HG03095 (cell line): ENCODE results near the gene C12orf43.

Experiments used
- ATAC-seq: cut with Tn5 transposase; IDR thresholded peaks from one replicate; pipeline ENCODE4 v1.9.1; 2021; ENCODE audit warnings: moderate library complexity; ENCODE audit not compliant: unreplicated experiment

C12orf43 gene

GRCh38 chr12:120999191-121000120 is 16.8 kb downstream of the C12orf43 start:
- ATAC-seq, result no peak

GRCh38 chr12:120998435-120998834 is 17.9 kb downstream of the C12orf43 start:
- ATAC-seq, result no peak

GRCh38 chr12:120997448-120997847 is 18.8 kb downstream of the C12orf43 start:
- no peak for ATAC-seq

GRCh38 chr12:120996133-120996746 is 20.0 kb downstream of the C12orf43 start:
- no peak for ATAC-seq

GRCh38 chr12:120994589-120995337 is 21.5 kb downstream of the C12orf43 start:
- no peak for ATAC-seq

GRCh38 chr12:120994059-120994458 is 22.2 kb downstream of the C12orf43 start:
- ATAC-seq, result no peak

- no peak for ATAC-seq
Measured at GRCh38 chr12:120993496-120993895, 22.8 kb downstream of the C12orf43 start.

GRCh38 chr12:120992989-120993388 is 23.3 kb downstream of the C12orf43 start:
- no peak for ATAC-seq

GRCh38 chr12:120991965-120992364 is 24.3 kb downstream of the C12orf43 start:
- no peak for ATAC-seq

GRCh38 chr12:120990487-120991055 is 25.7 kb downstream of the C12orf43 start:
- no peak for ATAC-seq

GRCh38 chr12:120989687-120990086 is 26.6 kb downstream of the C12orf43 start:
- no peak for ATAC-seq

- no peak for ATAC-seq
Measured at GRCh38 chr12:120988658-120989057, 27.6 kb downstream of the C12orf43 start.

GRCh38 chr12:120988234-120988633 is 28.1 kb downstream of the C12orf43 start:
- ATAC-seq, result no peak

- no peak for ATAC-seq
Measured at GRCh38 chr12:120984351-120984898, 31.9 kb downstream of the C12orf43 start.

GRCh38 chr12:120983759-120984158 is 32.5 kb downstream of the C12orf43 start:
- no peak for ATAC-seq

- no peak for ATAC-seq
Measured at GRCh38 chr12:120982659-120983058, 33.6 kb downstream of the C12orf43 start.

- ATAC-seq, result no peak
Measured at GRCh38 chr12:120981407-120981941, 34.8 kb downstream of the C12orf43 start.

GRCh38 chr12:120980800-120981368 is 35.4 kb downstream of the C12orf43 start:
- ATAC-seq, result no peak

- ATAC-seq, result no peak
Measured at GRCh38 chr12:120979862-120980696, 36.2 kb downstream of the C12orf43 start.
